HFFc6 (cell line): ENCODE measurements around the gene PTGFR. TPM values are rescaled to one million over a fixed set of nuclear protein-coding genes. Genes with fewer than 3 reads are reported as not detected.

Experiments
- DNase-seq: peaks from one replicate; pipeline ENCODE4 v3.0.0-alpha.2; 2018
- H3K27ac Mint-ChIP-seq: 2 replicates; pipeline ENCODE4 v1.8.0; 2020; ENCODE audit warnings: mild to moderate bottlenecking, mixed read lengths
- H3K27me3 Mint-ChIP-seq: 2 replicates; pipeline ENCODE4 v1.8.0; 2021; ENCODE audit warnings: mild to moderate bottlenecking, moderate library complexity, mixed read lengths; ENCODE audit not compliant: insufficient read depth
- H3K36me3 Mint-ChIP-seq: 2 replicates; pipeline ENCODE4 v1.8.0; 2021; ENCODE audit warnings: low read depth, mixed read lengths
- H3K4me1 Mint-ChIP-seq: 2 replicates; pipeline ENCODE4 v1.8.0; 2020; ENCODE audit warnings: low read depth, mixed read lengths
- H3K4me3 Mint-ChIP-seq: 2 replicates; pipeline ENCODE4 v1.8.0; 2020; ENCODE audit warnings: mild to moderate bottlenecking, moderate library complexity, mixed read lengths
- H3K9me3 Mint-ChIP-seq: 2 replicates; pipeline ENCODE4 v1.8.0; 2020; ENCODE audit warnings: mild to moderate bottlenecking, mixed read lengths
- total RNA-seq, 6 experiments: library from RNA; stranded (reverse); fragmentation: NEBNext Ultra II Directional; extraction: Animal tissue kit (Norgen Biotek cat#: 25700); gene quantifications; 2 replicates in 1 of 6; 3 replicates in 5 of 6; pipeline ENCODE4 v1.2.3, GENCODE V29; 2021
- TF ChIP-seq, protein P1 (sequence below): fragments of 200-600 bp; sonication (generic); IDR thresholded peaks from 2 replicates; pipeline ENCODE4 v1.5.0; 2021; ENCODE audit warnings: antibody characterized with exemption, mild to moderate bottlenecking

The PTGFR gene
- total RNA-seq, 6 experiments from 2014 or later = 11.2 to 20.3 (median 17.1) TPM

DNA sequence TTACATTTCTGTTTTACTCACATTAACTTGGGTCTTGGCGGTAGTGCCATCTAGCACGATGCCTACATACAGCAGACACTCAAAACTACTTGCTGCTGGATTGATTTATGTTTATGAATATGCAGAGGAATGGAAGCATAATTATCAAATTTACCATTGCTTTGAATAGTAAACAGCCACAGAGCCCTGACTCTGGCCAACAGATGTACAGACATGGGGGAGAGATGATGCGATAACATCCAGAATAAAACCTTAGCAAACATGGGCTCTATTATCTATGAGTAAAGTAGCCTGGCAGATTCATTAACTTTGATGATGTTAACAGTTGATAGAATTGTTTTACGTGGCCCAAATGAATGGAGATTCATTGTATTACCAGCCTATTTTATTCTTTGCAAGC, 42.8 kb downstream of the PTGFR start:
- no peak for DNase-seq
- H3K27me3 Mint-ChIP-seq = peaks cover 2% of the 10 kb centered on the region; the same call in 1 of the 2 replicates
- no peaks in the 10 kb centered on the region for H3K9me3 Mint-ChIP-seq
- TF ChIP-seq, protein P1, sequence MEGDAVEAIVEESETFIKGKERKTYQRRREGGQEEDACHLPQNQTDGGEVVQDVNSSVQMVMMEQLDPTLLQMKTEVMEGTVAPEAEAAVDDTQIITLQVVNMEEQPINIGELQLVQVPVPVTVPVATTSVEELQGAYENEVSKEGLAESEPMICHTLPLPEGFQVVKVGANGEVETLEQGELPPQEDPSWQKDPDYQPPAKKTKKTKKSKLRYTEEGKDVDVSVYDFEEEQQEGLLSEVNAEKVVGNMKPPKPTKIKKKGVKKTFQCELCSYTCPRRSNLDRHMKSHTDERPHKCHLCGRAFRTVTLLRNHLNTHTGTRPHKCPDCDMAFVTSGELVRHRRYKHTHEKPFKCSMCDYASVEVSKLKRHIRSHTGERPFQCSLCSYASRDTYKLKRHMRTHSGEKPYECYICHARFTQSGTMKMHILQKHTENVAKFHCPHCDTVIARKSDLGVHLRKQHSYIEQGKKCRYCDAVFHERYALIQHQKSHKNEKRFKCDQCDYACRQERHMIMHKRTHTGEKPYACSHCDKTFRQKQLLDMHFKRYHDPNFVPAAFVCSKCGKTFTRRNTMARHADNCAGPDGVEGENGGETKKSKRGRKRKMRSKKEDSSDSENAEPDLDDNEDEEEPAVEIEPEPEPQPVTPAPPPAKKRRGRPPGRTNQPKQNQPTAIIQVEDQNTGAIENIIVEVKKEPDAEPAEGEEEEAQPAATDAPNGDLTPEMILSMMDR = no peak
- no peak overlapping the region for H3K27ac Mint-ChIP-seq
- H3K4me3 Mint-ChIP-seq = no peak overlapping the region
- H3K36me3 Mint-ChIP-seq = peaks cover 23% of the 10 kb centered on the region; the same call in 1 of the 2 replicates
- peaks cover 33% of the 10 kb centered on the region for H3K4me1 Mint-ChIP-seq

DNA sequence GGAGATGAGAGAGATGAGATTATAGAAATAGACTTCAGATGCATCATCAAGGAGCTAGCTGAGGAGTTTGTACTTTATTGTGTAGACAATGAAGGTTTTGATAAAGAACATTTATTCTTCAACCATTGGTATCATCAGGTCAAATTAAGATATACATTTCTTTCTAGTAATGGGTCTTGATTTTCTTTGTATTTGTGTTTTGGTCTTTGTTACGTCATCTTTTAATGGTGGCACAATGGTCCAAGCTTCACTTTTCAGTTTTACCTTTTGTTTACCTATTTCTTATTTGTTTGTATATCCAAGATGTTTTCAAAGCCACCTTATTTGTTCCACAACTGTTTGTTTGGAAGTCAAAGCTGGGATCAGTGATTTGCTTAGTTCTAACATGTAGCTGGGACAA, 44.5 kb downstream of the PTGFR start:
- Mint-ChIP-seq H3K27ac (peak overlapping the region; percentile 5; the same call in 1 of the 2 replicates), H3K4me3 (no peak overlapping the region), H3K27me3 (peaks cover 2% of the 10 kb centered on the region; the same call in 1 of the 2 replicates), H3K36me3 (peaks cover 22% of the 10 kb centered on the region), H3K4me1 (peaks cover 40% of the 10 kb centered on the region), H3K9me3 (no peaks in the 10 kb centered on the region)
- DNase-seq = no peak
- TF ChIP-seq, protein P1 = no peak

DNA sequence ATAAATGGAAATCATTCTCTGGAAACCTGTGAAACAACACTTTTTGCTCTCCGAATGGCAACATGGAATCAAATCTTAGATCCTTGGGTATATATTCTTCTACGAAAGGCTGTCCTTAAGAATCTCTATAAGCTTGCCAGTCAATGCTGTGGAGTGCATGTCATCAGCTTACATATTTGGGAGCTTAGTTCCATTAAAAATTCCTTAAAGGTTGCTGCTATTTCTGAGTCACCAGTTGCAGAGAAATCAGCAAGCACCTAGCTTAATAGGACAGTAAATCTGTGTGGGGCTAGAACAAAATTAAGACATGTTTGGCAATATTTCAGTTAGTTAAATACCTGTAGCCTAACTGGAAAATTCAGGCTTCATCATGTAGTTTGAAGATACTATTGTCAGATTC, 45.7 kb downstream of the PTGFR start:
- H3K36me3 Mint-ChIP-seq = peaks cover 26% of the 10 kb centered on the region
- TF ChIP-seq, protein P1 = no peak
- peak; percentile 59 for DNase-seq
- H3K4me1 Mint-ChIP-seq = peaks cover 41% of the 10 kb centered on the region
- H3K9me3 Mint-ChIP-seq = peaks cover 3% of the 10 kb centered on the region
- peaks cover 2% of the 10 kb centered on the region; the same call in 1 of the 2 replicates for H3K27me3 Mint-ChIP-seq
- H3K27ac Mint-ChIP-seq = peak overlapping the region; percentile 70
- H3K4me3 Mint-ChIP-seq = no peak overlapping the region; the same call in 1 of the 2 replicates

DNA sequence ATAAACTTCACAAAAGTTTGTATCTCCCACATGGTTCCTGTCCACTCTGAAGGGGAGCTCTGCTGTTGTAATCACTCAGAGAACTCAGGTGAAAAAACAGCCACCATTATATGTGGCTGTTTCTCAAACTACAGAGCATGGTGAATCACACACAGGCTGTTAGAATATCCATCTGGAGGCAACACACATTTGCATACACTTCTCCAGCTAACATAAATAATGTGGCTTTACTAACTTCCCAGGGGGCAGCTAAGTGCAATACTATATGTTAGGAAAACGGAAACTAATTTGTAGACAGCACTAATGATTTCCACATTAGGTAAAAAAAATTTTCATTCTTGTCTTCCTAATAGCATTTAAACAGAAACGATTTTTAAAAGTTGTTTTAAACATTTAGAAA, 49.3 kb downstream of the PTGFR start:
- TF ChIP-seq, protein P1 = no peak
- Mint-ChIP-seq H3K27ac (no peak overlapping the region), H3K4me3 (no peak overlapping the region), H3K9me3 (peaks cover 11% of the 10 kb centered on the region), H3K4me1 (peaks cover 54% of the 10 kb centered on the region), H3K27me3 (peaks cover under 1% of the 10 kb centered on the region; the same call in 1 of the 2 replicates), H3K36me3 (peaks cover 32% of the 10 kb centered on the region)
- DNase-seq = no peak

DNA sequence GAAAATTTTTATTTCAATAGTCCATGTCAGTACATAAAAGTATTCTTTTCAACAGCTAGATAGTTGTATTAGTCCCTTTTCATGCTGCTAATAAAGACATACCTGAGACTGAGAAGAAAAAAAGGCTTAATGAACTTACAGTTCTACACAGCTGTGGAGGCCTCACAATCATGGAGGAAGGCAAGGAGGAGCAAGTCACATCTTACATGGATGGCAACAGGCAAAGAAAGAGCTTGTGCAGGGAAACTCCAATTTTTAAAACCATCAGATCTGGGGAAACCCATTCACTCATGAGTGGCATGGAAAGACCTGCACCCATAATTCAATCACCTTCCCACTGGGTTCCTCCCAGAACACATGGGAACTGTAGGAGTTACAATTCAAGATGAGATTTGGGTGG, 50.7 kb downstream of the PTGFR start:
- Mint-ChIP-seq H3K9me3 (peaks cover 11% of the 10 kb centered on the region), H3K36me3 (peaks cover 32% of the 10 kb centered on the region), H3K4me3 (no peak overlapping the region), H3K27ac (no peak overlapping the region), H3K27me3 (no peaks in the 10 kb centered on the region), H3K4me1 (peaks cover 40% of the 10 kb centered on the region)
- DNase-seq = no peak
- TF ChIP-seq, protein P1 = no peak
